GM19372 (cell line): ENCODE measurements around the gene RALGAPB.
"Not testable (repeated sequence)": the region's sequence is repeated elsewhere in the genome, so short reads cannot be mapped to it uniquely, and the experiment has no call there.

ENCODE experiments used
- ATAC-seq: cut with Tn5 transposase; IDR thresholded peaks from one replicate; pipeline ENCODE4 v1.9.1; 2021; ENCODE audit warnings: mild to moderate bottlenecking, low read depth, moderate library complexity; ENCODE audit not compliant: unreplicated experiment

Gene RALGAPB

GRCh38 chr20:38479596-38479995, 7.0 kb downstream of the RALGAPB start:
- no peak for ATAC-seq

DNA sequence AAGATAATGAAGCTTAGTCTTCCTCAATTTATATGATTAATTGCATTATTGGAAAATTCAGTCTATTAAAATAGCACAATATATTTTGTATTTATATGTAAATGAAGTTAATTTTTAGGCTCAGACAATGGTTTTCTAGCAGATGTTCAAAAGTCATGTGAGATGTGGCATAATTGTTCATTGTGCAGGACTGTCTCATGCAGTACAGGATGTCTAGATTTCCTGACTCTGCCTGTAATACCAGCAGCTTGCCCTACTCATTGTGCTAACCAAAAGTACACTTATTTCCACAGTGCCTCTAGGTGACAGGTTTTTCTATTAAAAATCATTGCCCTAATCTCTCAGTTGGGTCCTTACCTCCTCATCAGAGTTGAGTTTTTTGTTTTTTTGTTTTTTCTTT, 12.4 kb downstream of the RALGAPB start:
- no peak for ATAC-seq

GRCh38 chr20:38489181-38489580, 16.5 kb downstream of the RALGAPB start:
- no peak for ATAC-seq

GRCh38 chr20:38497246-38497935, 24.7 kb downstream of the RALGAPB start:
- no peak for ATAC-seq

GRCh38 chr20:38498909-38499308, 26.3 kb downstream of the RALGAPB start:
- no peak for ATAC-seq

GRCh38 chr20:38499366-38499765, 26.7 kb downstream of the RALGAPB start:
- ATAC-seq: no peak

DNA sequence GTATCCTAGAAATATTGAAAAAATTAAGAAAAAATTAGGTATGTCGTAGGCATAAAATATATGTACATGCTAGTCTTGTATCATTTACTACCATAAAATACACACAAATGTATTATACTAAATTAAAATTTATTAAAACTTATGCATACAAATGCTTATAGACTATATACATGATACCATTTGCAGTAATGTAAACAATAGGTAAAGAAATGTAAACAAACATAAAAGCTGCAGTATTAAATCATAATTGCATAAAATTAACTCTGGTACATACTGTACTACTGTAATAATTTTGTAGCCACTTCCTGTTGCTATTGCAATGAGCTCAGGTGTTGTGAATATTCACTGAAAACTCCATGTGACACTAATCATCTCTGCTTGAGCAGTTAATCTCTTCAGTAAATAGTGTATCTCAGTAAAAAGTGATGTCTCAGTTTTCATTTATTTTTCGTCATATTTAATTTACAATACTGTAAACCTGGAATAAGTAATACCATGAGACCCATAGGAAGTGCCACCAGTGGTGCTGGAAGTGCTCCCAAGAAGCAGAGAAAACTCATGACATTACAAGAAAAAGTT, 29.3 kb downstream of the RALGAPB start:
- no peak for ATAC-seq

GRCh38 chr20:38504368-38505090, 31.9 kb downstream of the RALGAPB start:
- ATAC-seq: no peak

- no peak for ATAC-seq
Observed at GRCh38 chr20:38505091-38505455, 32.4 kb downstream of the RALGAPB start.

- not testable (repeated sequence) for ATAC-seq
Observed at GRCh38 chr20:38511726-38512125, 39.1 kb downstream of the RALGAPB start.

GRCh38 chr20:38514185-38514584, 41.5 kb downstream of the RALGAPB start:
- ATAC-seq: no peak

GRCh38 chr20:38514947-38515346, 42.3 kb downstream of the RALGAPB start:
- ATAC-seq: no peak

DNA sequence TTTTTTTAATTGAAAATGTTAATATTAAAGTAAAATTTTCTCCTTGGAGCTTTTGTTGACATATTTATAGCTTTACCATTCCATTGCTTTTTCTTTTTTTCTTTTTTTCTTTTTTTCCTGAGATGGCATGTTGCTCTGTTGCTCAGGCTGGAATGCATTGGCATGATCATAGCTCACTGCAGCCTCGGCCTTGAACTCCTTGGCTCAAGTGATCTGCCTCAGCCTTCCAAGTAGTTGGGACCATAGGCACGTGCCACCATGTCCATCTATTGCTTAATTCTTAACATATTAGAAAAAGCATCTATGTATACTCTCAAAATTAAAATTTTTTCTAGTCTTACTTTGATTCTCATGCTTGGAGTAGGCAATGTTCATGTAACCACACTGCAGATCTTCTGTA, 43.0 kb downstream of the RALGAPB start:
- ATAC-seq: no peak

DNA sequence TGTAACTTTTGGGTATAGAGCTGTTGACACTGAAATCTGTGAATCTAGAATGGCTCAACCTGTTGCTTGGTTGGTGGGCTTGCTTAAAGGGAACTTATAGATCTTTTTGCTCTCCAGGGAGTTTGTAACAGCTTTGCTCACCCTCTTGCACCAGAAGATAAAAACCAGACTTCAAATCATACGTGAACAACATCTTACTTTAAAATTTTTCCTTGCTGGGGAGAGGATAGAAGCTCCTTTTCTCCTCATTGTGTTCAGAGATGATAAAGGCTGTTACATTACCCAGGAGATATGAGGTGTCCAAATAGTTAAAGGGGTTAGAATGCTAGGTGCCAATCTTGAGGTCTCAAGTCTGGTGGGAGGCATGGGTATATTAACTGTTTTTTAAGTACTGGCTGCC, 46.8 kb downstream of the RALGAPB start:
- ATAC-seq: no peak

DNA sequence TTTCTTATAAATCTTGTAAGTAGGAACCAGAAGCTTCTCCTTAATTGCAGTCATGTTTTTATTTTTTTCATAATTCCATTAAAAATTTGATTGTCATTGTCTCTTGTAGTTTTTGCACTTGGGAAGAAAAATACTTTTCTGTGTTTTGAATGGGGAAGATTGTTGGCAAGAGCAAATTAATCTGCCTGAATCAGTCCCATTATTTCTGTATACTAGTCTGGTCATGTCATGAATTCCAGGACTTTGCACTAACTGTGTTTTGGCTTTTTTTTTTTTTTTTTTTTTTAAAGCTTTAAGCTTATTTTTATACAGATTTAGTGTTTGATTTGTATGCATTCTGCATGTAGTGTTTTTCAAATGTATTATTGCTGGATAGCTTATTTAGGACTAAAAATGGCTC, 47.6 kb downstream of the RALGAPB start:
- no peak for ATAC-seq

DNA sequence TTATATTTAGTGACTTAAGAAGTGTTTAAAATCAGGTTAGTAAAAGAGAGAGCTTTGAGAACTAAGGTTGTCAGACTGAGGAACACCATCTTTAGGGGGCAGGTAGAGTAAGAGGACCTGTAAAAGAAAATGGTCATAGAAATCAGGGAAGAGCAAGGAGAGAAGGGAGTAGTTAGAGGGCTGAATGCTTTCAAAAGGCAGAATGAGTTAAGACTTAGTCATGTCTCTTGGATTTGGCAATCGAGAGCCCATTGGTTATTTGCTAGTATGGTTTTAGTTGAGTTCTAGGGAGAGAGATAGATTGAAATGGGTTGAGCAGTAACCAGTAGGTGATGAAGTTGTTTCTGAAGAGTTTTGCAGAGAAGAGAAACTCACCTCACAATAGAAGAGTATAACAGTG, 51.1 kb downstream of the RALGAPB start:
- ATAC-seq: no peak

DNA sequence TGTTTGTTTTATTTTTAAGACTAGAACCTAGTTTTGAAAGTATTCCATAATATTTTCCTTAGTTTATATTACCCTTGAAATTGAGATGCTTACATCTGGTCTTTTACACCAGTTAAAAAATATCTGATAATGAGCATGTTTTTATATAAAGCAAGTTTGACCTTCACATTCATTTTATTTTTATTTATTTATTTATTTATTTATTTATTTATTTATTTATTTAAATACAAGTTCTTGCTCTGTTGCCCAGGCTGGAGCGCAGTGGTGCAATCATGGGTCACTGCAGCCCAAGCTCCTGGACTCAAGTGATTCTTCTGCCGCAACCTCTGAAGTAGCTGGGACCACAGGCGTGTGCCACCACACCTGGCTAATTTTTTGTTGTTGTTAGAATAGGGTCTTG, 55.5 kb downstream of the RALGAPB start:
- ATAC-seq: no peak

DNA sequence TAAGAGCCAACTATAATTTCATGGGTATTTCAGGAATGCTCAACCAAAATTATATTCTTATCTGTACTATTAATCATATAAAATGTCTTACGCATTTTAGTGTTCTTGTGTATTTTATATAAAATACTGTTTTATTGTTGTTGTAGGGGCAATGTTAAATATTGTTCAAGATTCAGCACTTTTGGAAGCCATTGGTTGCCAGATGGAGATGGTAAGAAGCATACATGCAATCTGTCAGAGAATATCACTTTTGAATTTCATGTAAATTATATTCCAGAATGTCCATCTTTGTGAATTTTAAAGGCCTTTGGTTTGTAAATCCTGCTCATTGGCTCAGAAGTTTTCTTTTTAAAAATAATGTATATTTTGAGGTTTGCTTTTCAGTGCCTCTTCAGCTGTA, 58.4 kb downstream of the RALGAPB start:
- ATAC-seq: no peak

- ATAC-seq: no peak
Observed at GRCh38 chr20:38534756-38535155, 62.1 kb downstream of the RALGAPB start.

DNA sequence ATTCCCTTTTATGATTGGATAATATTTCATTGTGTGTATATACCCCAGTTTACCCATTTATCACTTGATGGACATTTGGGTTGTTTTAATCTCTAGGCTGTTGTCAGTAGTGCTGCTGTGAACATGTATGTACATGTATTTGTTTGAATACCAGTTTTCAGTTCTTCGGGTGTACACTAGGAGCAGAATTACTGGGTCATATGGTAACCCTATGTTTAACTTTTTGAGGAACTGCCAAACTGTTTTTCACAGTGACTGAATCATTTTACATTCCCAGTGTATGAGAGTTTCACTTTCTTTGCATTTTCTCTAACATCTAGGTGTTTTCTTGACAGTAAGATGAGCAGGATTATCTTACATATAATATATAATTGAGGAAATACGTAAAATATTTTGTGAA, 63.7 kb downstream of the RALGAPB start:
- ATAC-seq: no peak

GRCh38 chr20:38537176-38537575, 64.5 kb downstream of the RALGAPB start:
- no peak for ATAC-seq

DNA sequence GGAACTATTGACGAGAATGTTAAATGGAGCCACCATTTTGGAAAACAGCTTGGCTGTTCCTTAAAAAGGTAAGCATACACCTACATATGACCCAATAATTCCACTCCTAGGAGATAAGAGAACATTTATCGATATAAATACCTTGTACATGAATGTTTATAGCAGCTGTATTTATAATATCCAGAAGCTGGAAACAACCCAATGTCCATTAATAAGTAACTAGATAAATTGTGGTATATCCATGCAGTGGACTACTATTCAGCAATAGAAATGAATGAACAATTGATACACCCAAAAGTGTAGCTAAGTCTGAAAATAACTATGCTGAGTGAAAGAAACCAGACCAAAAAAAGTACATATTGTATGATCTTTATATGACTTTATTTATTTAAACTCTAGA, 66.1 kb downstream of the RALGAPB start:
- ATAC-seq: no peak
